Sigmoid colon (tissue), 7 donors: ENCODE data around the gene KAZN. TPM values are rescaled to one million over a fixed set of nuclear protein-coding genes. Genes with fewer than 3 reads are reported as not detected.

Source experiments
- DNase-seq: peaks from one replicate; pipeline ENCODE4 v3.0.0-alpha.2; 2019
- H3K27ac ChIP-seq, 4 donors: fragments of 200-600 bp; sonication (generic); one replicate each; pipeline ENCODE4 v1.5.1; 2016 to 2019; ENCODE audit warnings: mild to moderate bottlenecking in 1 of 4
- H3K27me3 ChIP-seq, 3 donors: fragments of 200-600 bp; sonication (generic); one replicate each; pipeline ENCODE4 v1.5.1; 2019; ENCODE audit warnings: mild to moderate bottlenecking in 1 of 3
- H3K36me3 ChIP-seq, 4 donors: fragments of 200-600 bp; sonication (generic); one replicate each; pipeline ENCODE4 v1.5.1; 2016 to 2019
- H3K4me1 ChIP-seq, 4 donors: fragments of 200-600 bp; sonication (generic); one replicate each; pipeline ENCODE4 v1.5.1; 2017 to 2019
- H3K4me3 ChIP-seq, 4 donors: fragments of 200-600 bp; sonication (generic); one replicate each; pipeline ENCODE4 v1.5.1; 2017 to 2019; ENCODE audit warnings: mild to moderate bottlenecking in 2 of 4, moderate library complexity in 1 of 4
- H3K9me3 ChIP-seq, 4 donors: fragments of 200-600 bp in 3 of 4; sonication (generic) in 3 of 4; one replicate each; pipeline versions ENCODE4 v1.5.1 to v1.6.1; 2013 to 2019
- CTCF ChIP-seq, 4 experiments: fragments of 450-650 bp in 3 of 4; fragments of 200-600 bp in 1 of 4; IDR thresholded peaks; one replicate each; pipeline ENCODE4 v1.5.1; 2016 to 2019; ENCODE audit warnings: antibody characterized with exemption in 4 of 4, mild to moderate bottlenecking in 3 of 4, moderate library complexity in 2 of 4
- EP300 ChIP-seq, 4 donors: sonication (generic); formaldehyde crosslinking; IDR thresholded peaks; one replicate each; pipeline ENCODE4 v1.6.1; 2017; ENCODE audit warnings: antibody characterized with exemption in 4 of 4
- POLR2A ChIP-seq, 2 donors: fragments of 450-650 bp; IDR thresholded peaks; one replicate each; pipeline ENCODE4 v1.6.1; 2016; ENCODE audit warnings: antibody characterized with exemption in 2 of 2, mild to moderate bottlenecking in 2 of 2, moderate library complexity in 2 of 2
- POLR2AphosphoS5 ChIP-seq, 4 donors: sonication (generic); formaldehyde crosslinking; IDR thresholded peaks; one replicate each; pipeline ENCODE4 v1.6.1; 2017; ENCODE audit warnings: antibody characterized with exemption in 4 of 4
- WGBS, 2 donors: extraction: QIAGEN DNeasy Blood & Tissue Kit; methylation state at CpG; one replicate each; pipeline ENCODE4 v1.1.7; 2013; 5-methylcytosine and 5-hydroxymethylcytosine counted together
- intact Hi-C: fragments of 100-400 bp; cut with DNase I; formaldehyde crosslinking; loops from one replicate; pipeline ENCODE4 v1.15.1; 2023
- polyA plus RNA-seq, 3 donors: library from polyadenylated mRNA; stranded (reverse); fragments of 200-250 nt; gene quantifications; one replicate each; pipeline ENCODE4 v1.2.3, GENCODE V29; 2013
- total RNA-seq, 4 donors: library from RNA; depleted of rRNA; stranded (reverse); fragments of >200 nt; gene quantifications; one replicate each; pipeline ENCODE4 v1.1.0, GENCODE V29; 2016
- donor health status: healthy with polysubstance abuse.
- donor health status: Bipolar disorder and iron deficiency.
- donor health status: healthy.

Gene KAZN
- total and polyA plus RNA-seq, 7 donors: 2.5 to 11.4 (median 5.6) TPM

- H3K27ac ChIP-seq: no peak overlapping the region
- intact Hi-C loops: no loop called here
- H3K27me3 ChIP-seq: no peaks in the 10 kb centered on the region
- no peaks in the 10 kb centered on the region for H3K4me1 ChIP-seq
- WGBS, 2 donors: 80 to 86% methylated on average over 9 of the region's 9 CpGs
- no peak for DNase-seq
- peaks cover 0 to 4% (median 3%) of the 10 kb centered on the region in 4 donors for H3K9me3 ChIP-seq
- no peak overlapping the region for H3K4me3 ChIP-seq
- TF ChIP-seq POLR2A (IDR thresholded peaks at IDR 0.05) (no peak), POLR2AphosphoS5 (IDR thresholded peaks at IDR 0.05) (no peak), EP300 (IDR thresholded peaks at IDR 0.05) (no peak), CTCF (IDR thresholded peaks at IDR 0.05) (no peak)
- no peaks in the 10 kb centered on the region for H3K36me3 ChIP-seq
Measured at GRCh38 chr1:14648896-14649855, 50.7 kb downstream of the KAZN start.

- TF ChIP-seq POLR2AphosphoS5 (IDR thresholded peaks at IDR 0.05) (no peak), EP300 (IDR thresholded peaks at IDR 0.05) (no peak), CTCF (IDR thresholded peaks at IDR 0.05) (no peak), POLR2A (IDR thresholded peaks at IDR 0.05) (no peak)
- Histone ChIP-seq H3K27ac (no peak overlapping the region), H3K36me3 (no peaks in the 10 kb centered on the region), H3K27me3 (no peaks in the 10 kb centered on the region), H3K4me3 (no peak overlapping the region), H3K4me1 (no peaks in the 10 kb centered on the region), H3K9me3 (peaks cover 0 to 4% (median 3%) of the 10 kb centered on the region in 4 donors)
- intact Hi-C loops: no loop called here
- 85% methylated on average over 1 of the region's 1 CpG for WGBS, 2 donors
- no peak for DNase-seq
Measured at GRCh38 chr1:14649976-14650375, 51.5 kb downstream of the KAZN start.

- TF ChIP-seq CTCF (IDR thresholded peaks at IDR 0.05): no peak
- TF ChIP-seq EP300 (IDR thresholded peaks at IDR 0.05): no peak
- no peak for TF ChIP-seq POLR2AphosphoS5 (IDR thresholded peaks at IDR 0.05)
- TF ChIP-seq POLR2A (IDR thresholded peaks at IDR 0.05): no peak
- no peaks in the 10 kb centered on the region for H3K36me3 ChIP-seq
- DNase-seq: no peak
- H3K27ac ChIP-seq: no peak overlapping the region
- H3K27me3 ChIP-seq: no peaks in the 10 kb centered on the region
- WGBS, 2 donors: 67 to 77% methylated on average over 3 of the region's 3 CpGs
- intact Hi-C loops: no loop called here
- no peaks in the 10 kb centered on the region for H3K9me3 ChIP-seq
- no peak overlapping the region for H3K4me3 ChIP-seq
- no peaks in the 10 kb centered on the region for H3K4me1 ChIP-seq
Measured at GRCh38 chr1:14650951-14651350, 52.5 kb downstream of the KAZN start.

- no peak overlapping the region for H3K27ac ChIP-seq
- intact Hi-C loops: no loop called here
- no peaks in the 10 kb centered on the region for H3K27me3 ChIP-seq
- no peaks in the 10 kb centered on the region for H3K36me3 ChIP-seq
- 88 to 89% methylated on average over 3 of the region's 3 CpGs for WGBS, 2 donors
- TF ChIP-seq POLR2A (IDR thresholded peaks at IDR 0.05) (no peak), CTCF (IDR thresholded peaks at IDR 0.05) (no peak), EP300 (IDR thresholded peaks at IDR 0.05) (no peak), POLR2AphosphoS5 (IDR thresholded peaks at IDR 0.05) (no peak)
- no peaks in the 10 kb centered on the region for H3K4me1 ChIP-seq
- no peak overlapping the region for H3K4me3 ChIP-seq
- DNase-seq: no peak
- no peaks in the 10 kb centered on the region for H3K9me3 ChIP-seq
Measured at GRCh38 chr1:14652840-14653239, 54.4 kb downstream of the KAZN start.
